HG03196 (cell line): ENCODE results near the gene OSBPL3.
A peak's percentile ranks its signal among the peaks of the same experiment; 100 is the strongest.

Source experiments
- ATAC-seq: cut with Tn5 transposase; IDR thresholded peaks from one replicate; pipeline ENCODE4 v1.9.1; 2021; ENCODE audit not compliant: unreplicated experiment

Gene OSBPL3

GRCh38 chr7:24769014-24769830, 210.8 kb downstream of the OSBPL3 start:
- no peak for ATAC-seq

- no peak for ATAC-seq
Measured at GRCh38 chr7:24767878-24768569, 212.0 kb downstream of the OSBPL3 start.

- ATAC-seq: no peak
Measured at GRCh38 chr7:24764972-24765744, 214.8 kb downstream of the OSBPL3 start.

GRCh38 chr7:24764011-24764410, 216.0 kb downstream of the OSBPL3 start:
- no peak for ATAC-seq

GRCh38 chr7:24763303-24763901, 216.6 kb downstream of the OSBPL3 start:
- no peak for ATAC-seq

- ATAC-seq: no peak
Measured at GRCh38 chr7:24762771-24763170, 217.2 kb downstream of the OSBPL3 start.

GRCh38 chr7:24760968-24761367, 219.0 kb downstream of the OSBPL3 start:
- no peak for ATAC-seq

- ATAC-seq: peak; percentile 52
Measured at GRCh38 chr7:24757353-24758275, 222.4 kb downstream of the OSBPL3 start, which contains the start of gene GSDME. TSS of gene GSDME (minus strand) at chr7:24757464. CDS start at chr7:24749774, 7,690 bp downstream.

- peak; percentile 27 for ATAC-seq
Measured at GRCh38 chr7:24756545-24757352, 223.2 kb downstream of the OSBPL3 start.

- ATAC-seq: peak; percentile 56
Measured at GRCh38 chr7:24755541-24756407, 224.2 kb downstream of the OSBPL3 start.

- ATAC-seq: no peak
Measured at GRCh38 chr7:24754906-24755506, 225.0 kb downstream of the OSBPL3 start.

- no peak for ATAC-seq
Measured at GRCh38 chr7:24752073-24752800, 227.7 kb downstream of the OSBPL3 start.

GRCh38 chr7:24751484-24751883, 228.5 kb downstream of the OSBPL3 start:
- no peak for ATAC-seq

- ATAC-seq: no peak
Measured at GRCh38 chr7:24750441-24751055, 229.4 kb downstream of the OSBPL3 start.

GRCh38 chr7:24748521-24748920, 231.5 kb downstream of the OSBPL3 start:
- no peak for ATAC-seq
